Stimulated activated CD8-positive, alpha-beta memory T cell treated with anti-CD3 and anti-CD28 coated beads, Interleukin-4, amount 100 ng/mL, for 1 hour (primary cell): ENCODE data around the gene ROR2.

ENCODE experiments used
- DNase-seq, 2 donors: peaks; one replicate each; pipeline ENCODE4 v3.0.0-alpha.2; 2020; ENCODE audit warnings: low read depth in 2 of 2, low spot score in 1 of 2

Gene ROR2

GRCh38 chr9:91778031-91778430, 172.0 kb downstream of the ROR2 start:
- DNase-seq = no peak

- no peak for DNase-seq
Measured at GRCh38 chr9:91777292-91777830, 172.7 kb downstream of the ROR2 start.

- DNase-seq = no peak
Measured at GRCh38 chr9:91776409-91777291, 173.4 kb downstream of the ROR2 start.

GRCh38 chr9:91775708-91776028, 174.4 kb downstream of the ROR2 start:
- DNase-seq = no peak

GRCh38 chr9:91775011-91775707, 174.9 kb downstream of the ROR2 start:
- peak; percentile 15 to 18 for DNase-seq

- DNase-seq = no peak
Measured at GRCh38 chr9:91773156-91773555, 176.9 kb downstream of the ROR2 start.

- no peak for DNase-seq
Measured at GRCh38 chr9:91771864-91772263, 178.2 kb downstream of the ROR2 start.

- no peak for DNase-seq
Measured at GRCh38 chr9:91771027-91771426, 179.0 kb downstream of the ROR2 start.

- no peak for DNase-seq
Measured at GRCh38 chr9:91770229-91770628, 179.8 kb downstream of the ROR2 start.

- no peak for DNase-seq
Measured at GRCh38 chr9:91768977-91769916, 180.8 kb downstream of the ROR2 start.

GRCh38 chr9:91768507-91768906, 181.5 kb downstream of the ROR2 start:
- no peak for DNase-seq

- no peak for DNase-seq
Measured at GRCh38 chr9:91766315-91767069, 183.5 kb downstream of the ROR2 start.

GRCh38 chr9:91765296-91765695, 184.7 kb downstream of the ROR2 start:
- no peak for DNase-seq

GRCh38 chr9:91764661-91765060, 185.4 kb downstream of the ROR2 start:
- DNase-seq = no peak

- DNase-seq = no peak
Measured at GRCh38 chr9:91761362-91761761, 188.7 kb downstream of the ROR2 start.

- no peak for DNase-seq
Measured at GRCh38 chr9:91760906-91761305, 189.1 kb downstream of the ROR2 start.

GRCh38 chr9:91758491-91758981, 191.5 kb downstream of the ROR2 start:
- no peak for DNase-seq

GRCh38 chr9:91757782-91758181, 192.2 kb downstream of the ROR2 start:
- DNase-seq = no peak

- no peak for DNase-seq
Measured at GRCh38 chr9:91756510-91756780, 193.6 kb downstream of the ROR2 start.

GRCh38 chr9:91755761-91756509, 194.1 kb downstream of the ROR2 start:
- DNase-seq = no peak
